Colonic mucosa (tissue), 4 donors: ENCODE results near the gene THAP7. TPM values are rescaled to one million over a fixed set of nuclear protein-coding genes. Genes with fewer than 3 reads are reported as not detected.

Experiments
- DNase-seq: peaks from one replicate; pipeline ENCODE4 v3.0.0-alpha.2; 2020
- H3K27ac ChIP-seq: fragments of 200-600 bp; one replicate; pipeline ENCODE4 v1.8.0; 2021
- H3K27me3 ChIP-seq: fragments of 200-600 bp; one replicate; pipeline ENCODE4 v1.8.0; 2021
- H3K36me3 ChIP-seq: fragments of 200-600 bp; one replicate; pipeline ENCODE4 v1.8.0; 2021
- H3K4me1 ChIP-seq: fragments of 200-600 bp; one replicate; pipeline ENCODE4 v1.8.0; 2021; ENCODE audit warnings: mild to moderate bottlenecking
- H3K4me3 ChIP-seq: fragments of 200-600 bp; one replicate; pipeline ENCODE4 v1.8.0; 2021
- H3K9ac ChIP-seq, 2 donors: one replicate each; pipeline ENCODE4 v1.7.0; 2013; ENCODE audit warnings: control low read depth in 2 of 2, low read depth in 2 of 2, low read length in 2 of 2
- H3K9me3 ChIP-seq: fragments of 200-600 bp; one replicate; pipeline ENCODE4 v1.8.0; 2021
- intact Hi-C: fragments of 100-400 bp; cut with DNase I; formaldehyde crosslinking; loops from one replicate; pipeline ENCODE4 v1.14.1; 2022
- total RNA-seq, 2 donors: library from RNA; stranded (reverse); fragmentation: NEBNext Ultra II Directional in 1 of 2; extraction: Animal tissue kit (Norgen Biotek cat#: 25700) in 1 of 2; gene quantifications; one replicate each; pipeline ENCODE4 v1.2.1, GENCODE V29; 2021
- TF ChIP-seq, protein P1 (sequence below): fragments of 200-600 bp; IDR thresholded peaks from one replicate; pipeline ENCODE4 v1.8.0; 2022; ENCODE audit warnings: antibody characterized with exemption, mild to moderate bottlenecking
- donor health status: healthy.
- donor health status: DM: no; HTN: no; CAD: no.
- donor health status: DM: no; HTN: no; CAD: no.

Gene THAP7
- total RNA-seq, 2 donors from 2014 or later = 12.9 to 23.3 TPM

DNA sequence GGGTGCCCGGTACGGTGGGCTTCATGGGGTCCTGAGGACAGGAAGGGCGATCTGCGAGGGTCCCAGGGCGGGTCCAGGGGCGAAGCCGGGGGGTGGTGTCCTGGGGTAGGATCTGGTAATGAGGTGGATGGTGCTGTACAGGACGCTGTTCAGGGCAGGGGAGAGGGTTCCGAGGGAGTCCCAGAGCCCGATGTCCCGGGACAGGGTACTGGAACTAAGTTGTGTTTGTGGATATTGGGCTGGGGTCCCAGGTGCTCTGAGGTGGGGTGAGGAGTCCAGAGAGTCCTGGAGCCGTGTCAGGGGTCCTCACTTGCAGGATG is 19.4 kb downstream of the THAP7 start:
- Histone ChIP-seq H3K36me3 (no peaks in the 10 kb centered on the region), H3K27ac (peak overlapping the region; percentile 89), H3K4me1 (peaks cover 12% of the 10 kb centered on the region), H3K27me3 (no peaks in the 10 kb centered on the region), H3K9ac (peak overlapping the region; percentile 90 to 94), H3K9me3 (no peaks in the 10 kb centered on the region), H3K4me3 (peak overlapping the region; percentile 69)
- intact Hi-C loops = no loop called here
- TF ChIP-seq, protein P1, sequence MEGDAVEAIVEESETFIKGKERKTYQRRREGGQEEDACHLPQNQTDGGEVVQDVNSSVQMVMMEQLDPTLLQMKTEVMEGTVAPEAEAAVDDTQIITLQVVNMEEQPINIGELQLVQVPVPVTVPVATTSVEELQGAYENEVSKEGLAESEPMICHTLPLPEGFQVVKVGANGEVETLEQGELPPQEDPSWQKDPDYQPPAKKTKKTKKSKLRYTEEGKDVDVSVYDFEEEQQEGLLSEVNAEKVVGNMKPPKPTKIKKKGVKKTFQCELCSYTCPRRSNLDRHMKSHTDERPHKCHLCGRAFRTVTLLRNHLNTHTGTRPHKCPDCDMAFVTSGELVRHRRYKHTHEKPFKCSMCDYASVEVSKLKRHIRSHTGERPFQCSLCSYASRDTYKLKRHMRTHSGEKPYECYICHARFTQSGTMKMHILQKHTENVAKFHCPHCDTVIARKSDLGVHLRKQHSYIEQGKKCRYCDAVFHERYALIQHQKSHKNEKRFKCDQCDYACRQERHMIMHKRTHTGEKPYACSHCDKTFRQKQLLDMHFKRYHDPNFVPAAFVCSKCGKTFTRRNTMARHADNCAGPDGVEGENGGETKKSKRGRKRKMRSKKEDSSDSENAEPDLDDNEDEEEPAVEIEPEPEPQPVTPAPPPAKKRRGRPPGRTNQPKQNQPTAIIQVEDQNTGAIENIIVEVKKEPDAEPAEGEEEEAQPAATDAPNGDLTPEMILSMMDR = no peak
- no peak for DNase-seq

DNA sequence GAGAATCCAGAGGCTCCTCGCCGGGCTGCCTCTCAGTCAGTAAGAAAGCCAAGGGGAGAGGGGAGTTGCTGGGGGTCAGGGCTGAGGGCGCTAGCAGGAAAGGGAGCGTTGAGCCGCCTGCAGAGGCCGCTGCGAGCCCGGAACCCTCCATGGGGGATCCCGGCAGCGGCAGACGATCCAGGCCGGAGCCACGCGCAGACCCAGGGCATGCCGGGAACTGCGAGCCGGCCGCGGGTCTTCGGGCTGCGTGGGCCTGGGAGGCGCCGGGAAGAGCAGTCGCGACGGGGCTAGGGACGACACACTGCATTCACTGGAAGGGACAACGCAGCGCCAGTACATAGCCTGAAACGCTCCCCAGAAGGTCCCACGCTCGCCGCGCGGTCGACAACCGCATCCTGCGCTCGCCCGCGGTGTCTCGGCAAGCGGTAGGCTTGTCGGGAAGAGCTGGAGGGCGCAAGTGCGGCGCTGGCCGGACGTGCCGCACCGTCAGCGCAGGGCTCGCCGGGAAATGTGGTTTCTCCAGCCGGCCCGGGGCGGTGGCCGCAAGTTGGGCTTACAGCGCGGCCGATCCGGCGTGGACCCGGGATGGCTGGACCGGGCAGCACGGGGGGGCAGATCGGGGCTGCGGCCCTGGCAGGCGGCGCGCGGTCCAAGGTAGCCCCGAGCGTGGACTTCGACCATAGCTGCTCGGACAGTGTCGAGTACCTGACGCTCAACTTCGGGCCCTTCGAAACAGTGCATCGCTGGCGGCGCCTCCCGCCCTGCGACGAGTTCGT is 19.9 kb downstream of the THAP7 start, which contains the start of gene LZTR1:
TSS of gene LZTR1 (plus strand) at position 511 of the 776 bp plus-strand sequence. CDS start at position 586, 75 bp downstream.
- intact Hi-C loops = no loop called here
- TF ChIP-seq, protein P1 = peak; percentile 42

DNA sequence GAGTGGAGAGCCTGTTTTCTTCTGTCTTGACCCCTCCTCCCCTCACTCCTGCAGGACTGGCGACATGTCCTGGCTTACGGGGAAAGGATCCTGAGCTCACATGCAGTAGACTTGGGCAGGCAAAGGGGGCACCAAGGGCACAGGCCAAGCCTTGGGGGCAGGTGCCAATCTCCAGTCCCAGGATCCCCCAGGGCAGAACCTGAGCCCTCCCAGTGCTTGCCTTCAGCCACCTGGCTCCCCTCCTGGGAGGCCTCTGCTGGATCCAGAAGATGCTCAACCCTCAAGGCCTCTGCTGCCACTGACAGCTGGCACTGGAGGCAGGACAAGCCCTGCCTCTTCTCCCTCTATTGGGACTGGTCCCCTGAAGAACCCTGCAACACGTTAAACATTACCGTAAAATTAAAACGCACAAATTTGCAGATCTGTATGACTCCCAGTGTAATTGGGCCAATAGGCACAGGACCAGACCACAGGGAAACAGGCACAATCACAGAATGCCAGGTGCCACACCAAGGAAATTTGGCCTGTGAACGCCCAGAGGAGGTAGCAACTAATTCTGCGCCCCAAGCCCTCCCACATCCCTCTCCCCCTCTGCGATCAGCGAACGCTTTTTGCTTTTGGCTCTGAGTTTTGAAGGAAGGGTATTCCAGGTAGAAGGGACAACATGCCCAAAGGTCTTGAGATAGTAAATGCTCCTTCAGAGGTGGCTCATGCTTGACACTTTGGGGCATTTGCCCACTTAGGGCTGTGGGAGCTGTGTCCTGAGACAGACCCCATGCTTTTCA is 20.8 kb downstream of the THAP7 start:
- peak overlapping the region; percentile 90 to 94 for H3K9ac ChIP-seq
- H3K9me3 ChIP-seq = no peaks in the 10 kb centered on the region
- intact Hi-C loops = no loop called here
- no peaks in the 10 kb centered on the region for H3K36me3 ChIP-seq
- TF ChIP-seq, protein P1 = no peak
- H3K4me1 ChIP-seq = peaks cover 12% of the 10 kb centered on the region
- DNase-seq = no peak
- H3K4me3 ChIP-seq = peak overlapping the region; percentile 69
- no peaks in the 10 kb centered on the region for H3K27me3 ChIP-seq
- H3K27ac ChIP-seq = peak overlapping the region; percentile 89

More for the DNA sequence above, 19.9 kb downstream of the THAP7 start, which contains the start of gene LZTR1:
- DNase-seq = peak; percentile 91
- no peaks in the 10 kb centered on the region for H3K9me3 ChIP-seq
- H3K4me3 ChIP-seq = peak within 1 kb of the TSS; percentile 69
- H3K9ac ChIP-seq = peak within 1 kb of the TSS; percentile 90 to 94
- H3K36me3 ChIP-seq = no peaks in the 10 kb centered on the region
- no peaks in the 10 kb centered on the region for H3K27me3 ChIP-seq
- peaks cover 12% of the 10 kb centered on the region for H3K4me1 ChIP-seq
- peak within 1 kb of the TSS; percentile 89 for H3K27ac ChIP-seq

DNA sequence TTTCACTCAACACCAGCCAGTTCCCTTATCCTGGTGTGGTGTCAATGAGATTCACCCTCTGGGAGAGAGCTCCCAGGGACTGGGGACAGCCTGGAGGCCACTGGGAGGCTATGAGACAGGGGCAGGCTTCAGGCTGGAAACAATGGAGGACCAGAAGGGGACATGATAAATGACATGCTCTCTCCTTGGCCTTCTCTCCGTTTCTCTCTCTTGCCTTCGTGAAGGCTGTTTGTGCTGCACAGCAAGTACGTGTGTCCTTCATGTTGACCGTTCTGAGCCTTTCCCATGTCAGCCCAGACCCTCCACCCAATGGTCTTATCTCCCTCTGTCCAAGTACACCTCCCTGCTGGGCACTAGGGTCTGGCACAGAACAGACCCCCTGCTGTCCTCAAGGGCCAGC is 21.4 kb downstream of the THAP7 start:
- no peak for DNase-seq
- Histone ChIP-seq H3K9ac (no peak overlapping the region), H3K27ac (no peak overlapping the region)

DNA sequence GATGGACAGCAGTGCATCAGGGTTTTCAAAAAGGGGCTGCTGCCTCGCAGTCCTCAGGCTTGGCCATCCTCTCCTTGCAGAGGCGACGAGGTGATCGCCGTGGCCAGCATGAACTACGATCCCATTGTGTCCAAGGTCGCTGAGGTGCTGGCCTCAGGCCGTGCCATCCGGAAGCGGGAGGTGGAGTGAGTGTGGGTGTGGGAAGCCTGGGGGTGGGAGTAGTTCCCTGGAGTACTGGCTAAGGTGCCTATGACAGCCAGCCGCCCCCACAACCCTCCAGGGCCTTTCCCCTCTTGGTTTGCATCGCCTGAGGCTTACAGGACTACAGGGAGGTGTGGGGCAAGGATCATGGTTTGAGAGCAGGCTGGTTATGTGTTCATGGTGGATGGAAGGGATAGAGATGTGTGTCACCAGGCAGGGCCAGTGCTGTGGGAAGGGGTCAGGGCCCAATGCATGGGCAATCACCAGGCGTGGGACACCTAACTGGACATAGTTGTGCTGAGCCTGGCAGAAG is 21.9 kb downstream of the THAP7 start:
- Histone ChIP-seq H3K27me3 (no peaks in the 10 kb centered on the region), H3K9me3 (no peaks in the 10 kb centered on the region), H3K4me3 (no peak overlapping the region), H3K27ac (no peak overlapping the region), H3K9ac (peak overlapping the region; percentile 47 to 64), H3K4me1 (peaks cover 12% of the 10 kb centered on the region), H3K36me3 (no peaks in the 10 kb centered on the region)
- TF ChIP-seq, protein P1 = no peak
- intact Hi-C loops = no loop called here
- DNase-seq = no peak

More for the DNA sequence above, 21.4 kb downstream of the THAP7 start:
- intact Hi-C loops = no loop called here
- Histone ChIP-seq H3K27me3 (no peaks in the 10 kb centered on the region), H3K4me3 (no peak overlapping the region), H3K36me3 (no peaks in the 10 kb centered on the region), H3K4me1 (peaks cover 12% of the 10 kb centered on the region), H3K9me3 (no peaks in the 10 kb centered on the region)
- TF ChIP-seq, protein P1 = no peak
